Measurements from ENCODE around the gene SHC3.

The SHC3 gene

DNA sequence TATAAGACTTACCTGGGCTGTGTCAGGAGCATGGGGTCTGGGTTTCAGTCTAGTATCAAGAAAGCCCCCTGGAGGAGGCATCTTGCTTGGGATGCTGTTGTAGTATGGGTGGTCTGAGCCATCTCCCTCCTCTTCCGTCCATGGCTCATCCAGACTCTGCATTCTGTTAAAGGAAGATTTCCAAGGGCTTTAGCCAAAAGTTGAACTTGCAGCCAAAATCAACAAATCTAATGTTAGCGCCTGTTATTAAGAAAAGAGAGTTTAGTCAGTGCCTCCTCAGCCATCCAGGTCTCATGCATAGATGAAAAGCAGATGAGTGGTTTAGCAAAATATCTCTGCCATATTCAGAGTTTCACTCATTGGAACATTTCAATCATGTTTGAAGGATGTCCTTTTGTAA lies 131.8 kb downstream of the SHC3 start:
- POLR2A ChIA-PET = no interaction called here
- CTCF ChIA-PET = no interaction called here
- TF ChIP-seq ELF4 (IDR thresholded peaks at IDR 0.05) (no peak), SP1 (IDR thresholded peaks at IDR 0.05) (no peak), LEF1 (IDR thresholded peaks at IDR 0.05; ENCODE audit: borderline replicate concordance) (no peak), CTBP1 (IDR thresholded peaks at IDR 0.05; ENCODE audit: borderline replicate concordance) (no peak), BHLHE40 (IDR thresholded peaks at IDR 0.05; ENCODE audit: borderline replicate concordance) (no peak), NFRKB (IDR thresholded peaks at IDR 0.05) (no peak), FOXK2 (IDR thresholded peaks at IDR 0.05) (no peak), ZNF384 (IDR thresholded peaks at IDR 0.05) (no peak), ARNT (IDR thresholded peaks at IDR 0.05) (no peak)
- DNase-seq (ENCODE audit: extremely low spot score) = no peak

GRCh38 chr9:89044881-89045280 lies 133.7 kb downstream of the SHC3 start:
- CTCF ChIA-PET = no interaction called here
- TF ChIP-seq LEF1 (IDR thresholded peaks at IDR 0.05; ENCODE audit: borderline replicate concordance) = no peak
- no peak for DNase-seq (ENCODE audit: extremely low spot score)
- POLR2A ChIA-PET = no interaction called here

DNA sequence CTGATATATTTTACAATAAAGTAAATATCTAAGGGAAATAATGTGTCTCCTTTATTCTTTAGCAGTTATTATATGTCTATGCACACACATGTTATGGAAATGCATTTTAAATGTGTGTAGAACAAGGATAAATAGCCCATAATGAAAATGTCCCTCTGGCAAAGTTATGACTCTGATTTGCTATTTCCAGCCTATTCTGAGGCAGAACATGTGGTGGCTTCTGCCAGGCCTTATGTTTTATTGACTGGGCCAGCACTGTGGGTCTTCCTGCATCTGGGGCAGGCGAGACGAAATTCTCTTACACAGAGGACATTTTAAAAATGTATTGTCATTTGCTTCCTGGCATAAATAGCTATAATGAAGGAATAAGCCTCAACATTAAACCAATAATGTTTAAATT lies 134.5 kb downstream of the SHC3 start:
- TF ChIP-seq LEF1 (IDR thresholded peaks at IDR 0.05; ENCODE audit: borderline replicate concordance) = no peak
- no peak for TF ChIP-seq ELF4 (IDR thresholded peaks at IDR 0.05)
- no peak for TF ChIP-seq ARNT (IDR thresholded peaks at IDR 0.05)
- TF ChIP-seq CTBP1 (IDR thresholded peaks at IDR 0.05; ENCODE audit: borderline replicate concordance) = no peak
- TF ChIP-seq FOXA1 (IDR thresholded peaks at IDR 0.05) = no peak
- no peak for TF ChIP-seq PKNOX1 (IDR thresholded peaks at IDR 0.05)
- TF ChIP-seq TARDBP (IDR thresholded peaks at IDR 0.05) = no peak
- TF ChIP-seq FOXK2 (IDR thresholded peaks at IDR 0.05) = no peak
- no peak for TF ChIP-seq FOXM1 (IDR thresholded peaks at IDR 0.05; ENCODE audit: borderline replicate concordance)
- TF ChIP-seq L3MBTL2 (conservative IDR thresholded peaks at IDR 0.05) = no peak
- no peak for TF ChIP-seq HDGF (IDR thresholded peaks at IDR 0.05; ENCODE audit: borderline replicate concordance)
- no peak for TF ChIP-seq SP1 (IDR thresholded peaks at IDR 0.05)
- TF ChIP-seq BHLHE40 (IDR thresholded peaks at IDR 0.05; ENCODE audit: borderline replicate concordance) = no peak
- no peak for TF ChIP-seq NFRKB (IDR thresholded peaks at IDR 0.05)
- TF ChIP-seq ZNF384 (IDR thresholded peaks at IDR 0.05) = no peak
- TF ChIP-seq SUZ12 (IDR thresholded peaks at IDR 0.05) = no peak
- POLR2A ChIA-PET = no interaction called here
- DNase-seq (ENCODE audit: extremely low spot score) = no peak
- CTCF ChIA-PET = no interaction called here

DNA sequence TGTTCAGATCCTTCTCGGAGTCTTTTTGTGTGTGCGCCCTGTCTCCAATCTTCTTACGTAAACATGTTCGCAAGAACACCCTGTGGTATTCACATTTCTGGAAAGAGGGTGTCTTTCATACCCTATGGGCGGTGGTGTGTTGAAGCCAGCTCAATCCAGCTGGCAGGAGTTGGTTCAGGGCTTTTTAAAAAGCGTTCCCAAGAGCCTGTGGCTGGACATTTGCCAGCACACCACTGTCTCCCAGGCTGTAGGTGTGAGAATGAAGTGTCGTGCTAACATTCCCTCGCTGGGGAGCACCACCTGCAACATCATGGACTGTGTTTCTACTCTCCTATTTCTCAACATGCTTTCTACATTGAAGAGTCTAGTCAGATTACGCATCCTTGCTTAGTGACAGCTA lies 135.6 kb downstream of the SHC3 start:
- ChIA-PET POLR2A (no interaction called here), CTCF (no interaction called here)
- TF ChIP-seq FOXA1 (IDR thresholded peaks at IDR 0.05) = no peak
- DNase-seq (ENCODE audit: extremely low spot score) = no peak

DNA sequence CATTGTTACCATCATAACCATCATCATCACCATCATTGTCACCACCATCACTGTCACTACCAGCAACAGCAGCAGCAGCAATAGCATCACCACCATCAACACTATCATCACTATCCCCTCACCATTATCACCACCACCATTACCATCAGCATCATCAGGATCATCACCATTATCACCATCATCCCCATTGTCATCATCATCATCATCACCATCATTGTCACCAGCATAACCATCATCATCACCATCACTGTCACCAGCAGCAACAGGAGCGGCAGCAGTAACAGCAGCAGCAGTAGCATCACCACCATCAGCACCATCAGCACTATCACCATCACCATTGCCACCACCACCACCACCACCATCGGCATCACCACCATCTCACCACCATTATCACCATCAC lies 139.0 kb downstream of the SHC3 start:
- CTCF ChIA-PET = no interaction called here
- TF ChIP-seq SP1 (IDR thresholded peaks at IDR 0.05) (no peak), PKNOX1 (IDR thresholded peaks at IDR 0.05) (no peak), ELF4 (IDR thresholded peaks at IDR 0.05) (no peak), FOXM1 (IDR thresholded peaks at IDR 0.05; ENCODE audit: borderline replicate concordance) (no peak), FOXA1 (IDR thresholded peaks at IDR 0.05) (no peak), FOXK2 (IDR thresholded peaks at IDR 0.05) (no peak), SUZ12 (IDR thresholded peaks at IDR 0.05) (no peak), CTBP1 (IDR thresholded peaks at IDR 0.05; ENCODE audit: borderline replicate concordance) (no peak), HDGF (IDR thresholded peaks at IDR 0.05; ENCODE audit: borderline replicate concordance) (no peak), ZNF384 (IDR thresholded peaks at IDR 0.05) (no peak), L3MBTL2 (conservative IDR thresholded peaks at IDR 0.05) (no peak), LEF1 (IDR thresholded peaks at IDR 0.05; ENCODE audit: borderline replicate concordance) (no peak)
- POLR2A ChIA-PET = no interaction called here
- DNase-seq (ENCODE audit: extremely low spot score) = no peak

- DNase-seq (ENCODE audit: extremely low spot score) = no peak
- TF ChIP-seq CTBP1 (IDR thresholded peaks at IDR 0.05; ENCODE audit: borderline replicate concordance) (no peak), BHLHE40 (IDR thresholded peaks at IDR 0.05; ENCODE audit: borderline replicate concordance) (no peak), SP1 (IDR thresholded peaks at IDR 0.05) (no peak), TARDBP (IDR thresholded peaks at IDR 0.05) (no peak), ELF4 (IDR thresholded peaks at IDR 0.05) (no peak), ARNT (IDR thresholded peaks at IDR 0.05) (no peak), FOXA1 (IDR thresholded peaks at IDR 0.05) (no peak), HDGF (IDR thresholded peaks at IDR 0.05; ENCODE audit: borderline replicate concordance) (no peak), L3MBTL2 (conservative IDR thresholded peaks at IDR 0.05) (no peak), PKNOX1 (IDR thresholded peaks at IDR 0.05) (no peak), FOXK2 (IDR thresholded peaks at IDR 0.05) (no peak), LEF1 (IDR thresholded peaks at IDR 0.05; ENCODE audit: borderline replicate concordance) (no peak), SUZ12 (IDR thresholded peaks at IDR 0.05) (no peak), NFRKB (IDR thresholded peaks at IDR 0.05) (no peak), FOXM1 (IDR thresholded peaks at IDR 0.05; ENCODE audit: borderline replicate concordance) (no peak), ZNF384 (IDR thresholded peaks at IDR 0.05) (no peak)
- CTCF ChIA-PET = no interaction called here
- POLR2A ChIA-PET = no interaction called here
Observed at GRCh38 chr9:89039104-89039465, 139.5 kb downstream of the SHC3 start.
